Stimulated activated CD4-positive, alpha-beta T cell treated with anti-CD3 and anti-CD28 coated beads, TNF-alpha, amount 100 ng/mL, for 24 hours (primary cell): ENCODE data around the gene TXNL1.
"Not testable (repeated sequence)": the region's sequence is repeated elsewhere in the genome, so short reads cannot be mapped to it uniquely, and the experiment has no call there.

Experiments
- DNase-seq, 3 experiments: peaks; one replicate each; pipeline ENCODE4 v3.0.0-alpha.2; 2020; ENCODE audit warnings: low read depth in 3 of 3

The TXNL1 gene

DNA sequence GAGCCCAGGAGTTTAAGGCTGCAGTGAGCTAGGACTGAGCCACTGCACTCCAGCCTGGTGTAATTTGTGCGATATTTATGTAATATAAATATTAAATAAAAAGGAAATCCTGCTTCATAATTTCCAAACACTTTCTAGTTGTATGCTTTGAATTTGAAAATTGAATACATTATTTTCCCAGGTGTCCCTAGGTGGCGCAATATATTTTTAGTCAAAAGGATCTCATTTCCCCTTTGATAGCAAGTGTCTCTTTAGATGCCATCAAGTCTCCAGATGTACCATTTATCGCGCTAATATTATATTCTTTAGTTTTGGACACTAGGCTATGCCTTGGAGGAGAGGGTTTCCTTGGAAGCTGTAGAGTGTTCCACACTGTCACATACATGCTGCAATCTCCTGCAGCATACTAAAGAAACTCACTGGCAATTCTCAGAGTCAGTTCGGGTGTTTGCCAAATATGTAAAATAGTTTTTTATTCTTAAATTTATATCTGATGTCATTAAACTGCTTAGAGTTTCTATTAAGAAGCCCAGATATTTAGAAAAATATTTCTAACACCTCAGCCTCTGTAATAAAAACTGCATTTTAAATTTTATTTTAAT is 7.1 kb upstream of the TXNL1 start:
- DNase-seq: no peak

DNA sequence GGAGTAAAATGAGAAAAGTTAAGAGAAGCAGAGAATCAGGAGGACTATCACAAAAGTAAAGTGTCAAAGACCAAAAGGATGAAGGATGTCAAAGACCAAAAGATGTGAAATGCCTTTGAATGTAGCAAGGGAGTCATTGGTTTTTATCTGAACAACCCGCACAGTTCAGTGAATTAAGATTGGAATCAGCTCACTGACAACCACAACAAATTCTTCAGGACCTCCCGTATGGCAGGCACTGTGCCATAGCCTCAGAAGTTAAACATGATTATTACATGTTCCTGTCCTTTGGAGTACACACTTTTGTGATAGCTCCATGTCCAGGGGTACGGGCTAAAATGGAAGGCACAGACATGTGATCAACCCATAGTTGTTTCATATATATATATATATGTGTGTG is 5.0 kb upstream of the TXNL1 start:
- DNase-seq: no peak

DNA sequence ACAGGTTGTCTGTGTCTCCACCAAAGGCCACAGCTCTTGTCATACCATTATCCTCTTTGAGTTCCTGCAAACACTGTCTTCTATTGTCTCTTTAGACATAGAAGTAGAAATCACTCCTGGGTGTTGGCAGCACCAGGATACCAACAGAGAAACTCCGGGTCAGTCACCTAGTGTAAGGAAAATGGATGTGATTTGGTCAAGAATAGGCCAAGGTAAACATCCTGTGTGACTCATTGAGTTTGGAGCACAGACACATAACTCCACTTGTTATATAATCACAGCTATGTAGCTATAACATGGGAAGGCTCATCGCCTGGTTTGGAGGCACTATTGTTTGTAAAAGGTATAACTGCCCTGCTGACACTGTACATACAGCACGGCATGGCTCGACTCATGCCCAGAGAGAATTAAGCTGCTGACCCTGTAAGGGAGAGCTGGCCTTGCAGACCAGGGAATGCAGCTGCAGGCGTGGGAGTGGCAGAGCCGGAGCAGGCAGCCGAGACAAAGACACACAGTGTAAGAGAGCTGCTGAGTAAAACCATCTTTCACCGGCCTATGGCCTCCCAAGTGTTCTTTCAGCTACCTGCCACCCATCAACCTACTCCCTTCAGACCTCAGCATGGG is 3.4 kb upstream of the TXNL1 start:
- DNase-seq: no peak

DNA sequence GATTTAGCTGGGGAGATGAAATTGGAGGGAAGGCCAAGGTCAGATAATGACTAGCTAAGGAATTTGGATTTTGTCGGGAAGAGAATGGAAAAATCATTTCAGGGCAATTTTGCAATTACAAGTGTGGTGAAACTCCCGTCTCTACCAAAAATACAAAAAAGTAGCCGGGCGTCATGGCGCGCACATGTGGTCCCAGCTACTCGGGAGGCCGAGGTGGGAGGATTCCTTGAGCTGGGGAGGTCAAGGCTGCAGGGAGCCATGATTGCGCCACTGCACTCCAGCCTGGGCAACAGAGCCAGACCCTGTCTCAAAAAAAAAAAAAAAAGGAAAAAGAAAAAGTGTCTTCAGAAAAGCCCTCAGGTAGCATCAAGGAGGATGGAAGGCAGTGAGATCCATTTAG is 1.2 kb upstream of the TXNL1 start:
- DNase-seq: no peak

DNA sequence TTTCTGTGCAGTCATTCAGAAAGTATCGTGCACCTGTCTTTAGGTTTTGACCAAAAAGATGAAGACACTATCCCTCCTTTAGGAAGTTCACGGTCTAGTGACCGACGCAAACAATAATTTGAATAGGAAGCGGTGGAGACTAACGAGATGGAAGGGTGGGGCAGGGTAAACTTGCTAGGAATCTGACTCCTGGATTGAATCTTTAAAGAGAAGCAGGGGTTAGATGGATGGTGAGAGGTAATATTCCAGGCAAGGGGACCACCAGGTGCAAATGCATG is 651 bp upstream of the TXNL1 start:
- DNase-seq: no peak

DNA sequence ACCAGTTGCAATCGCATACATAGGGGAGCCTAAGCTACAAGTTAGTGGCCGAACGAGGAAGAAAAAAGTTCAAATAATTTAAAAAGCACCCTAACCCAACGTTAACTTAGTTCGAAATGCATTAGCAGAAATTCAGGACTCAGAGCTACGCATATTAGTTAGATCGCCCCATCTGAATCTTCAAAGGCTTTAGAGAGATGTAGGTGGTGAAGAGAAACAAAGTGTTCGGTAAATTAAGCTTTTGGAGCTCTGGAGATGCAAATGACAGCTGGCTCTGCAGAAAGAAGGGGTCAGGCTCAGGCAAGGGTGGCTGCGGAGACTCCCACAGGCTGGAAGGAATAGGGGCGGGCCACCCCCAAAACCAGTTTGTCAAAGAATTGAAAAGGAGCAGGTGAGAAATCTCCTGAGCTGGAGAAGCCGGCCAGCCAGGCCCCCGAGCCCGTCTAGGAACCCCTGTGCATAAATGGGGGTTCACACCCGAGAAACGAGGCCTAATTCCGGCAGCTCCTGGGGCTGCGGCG is 621 bp downstream of the TXNL1 start:
- no peak for DNase-seq

DNA sequence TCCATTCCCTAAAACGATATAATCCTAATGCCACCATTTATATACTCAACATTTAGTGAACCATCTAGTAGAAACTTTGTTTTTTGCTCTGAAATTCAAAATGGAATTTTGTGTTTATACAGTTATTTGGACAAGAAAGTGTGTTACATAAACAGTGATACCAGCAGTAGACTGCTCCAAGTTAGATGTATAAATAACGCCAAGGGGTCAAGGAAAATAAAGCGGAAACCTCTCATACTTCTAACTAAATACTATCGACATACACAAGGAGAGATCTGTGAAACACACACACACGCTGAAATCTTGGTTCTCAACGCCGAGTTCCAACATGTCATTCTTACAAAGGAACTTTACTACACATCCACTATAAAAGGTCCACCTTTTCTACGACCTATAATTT is 1.2 kb downstream of the TXNL1 start:
- DNase-seq: no peak

DNA sequence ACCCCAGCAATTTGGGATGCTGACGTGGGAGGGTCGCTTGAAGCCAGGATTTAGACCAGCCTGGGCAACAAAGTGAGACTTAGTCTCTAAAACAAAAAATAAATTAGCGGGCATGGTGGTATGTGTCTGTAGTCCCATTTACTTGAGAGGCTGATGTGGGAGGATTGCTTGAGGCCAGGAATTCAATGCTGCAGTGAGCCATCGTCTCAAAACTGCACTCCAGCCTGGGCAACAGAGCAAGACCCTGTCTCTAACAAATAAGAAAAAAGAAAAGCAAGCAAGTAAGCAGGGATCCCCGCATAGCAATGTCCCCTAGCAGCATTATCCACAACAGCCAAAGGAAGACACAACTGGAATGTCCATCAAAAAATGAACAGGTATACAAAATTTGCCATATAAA is 3.4 kb downstream of the TXNL1 start:
- DNase-seq: no peak

DNA sequence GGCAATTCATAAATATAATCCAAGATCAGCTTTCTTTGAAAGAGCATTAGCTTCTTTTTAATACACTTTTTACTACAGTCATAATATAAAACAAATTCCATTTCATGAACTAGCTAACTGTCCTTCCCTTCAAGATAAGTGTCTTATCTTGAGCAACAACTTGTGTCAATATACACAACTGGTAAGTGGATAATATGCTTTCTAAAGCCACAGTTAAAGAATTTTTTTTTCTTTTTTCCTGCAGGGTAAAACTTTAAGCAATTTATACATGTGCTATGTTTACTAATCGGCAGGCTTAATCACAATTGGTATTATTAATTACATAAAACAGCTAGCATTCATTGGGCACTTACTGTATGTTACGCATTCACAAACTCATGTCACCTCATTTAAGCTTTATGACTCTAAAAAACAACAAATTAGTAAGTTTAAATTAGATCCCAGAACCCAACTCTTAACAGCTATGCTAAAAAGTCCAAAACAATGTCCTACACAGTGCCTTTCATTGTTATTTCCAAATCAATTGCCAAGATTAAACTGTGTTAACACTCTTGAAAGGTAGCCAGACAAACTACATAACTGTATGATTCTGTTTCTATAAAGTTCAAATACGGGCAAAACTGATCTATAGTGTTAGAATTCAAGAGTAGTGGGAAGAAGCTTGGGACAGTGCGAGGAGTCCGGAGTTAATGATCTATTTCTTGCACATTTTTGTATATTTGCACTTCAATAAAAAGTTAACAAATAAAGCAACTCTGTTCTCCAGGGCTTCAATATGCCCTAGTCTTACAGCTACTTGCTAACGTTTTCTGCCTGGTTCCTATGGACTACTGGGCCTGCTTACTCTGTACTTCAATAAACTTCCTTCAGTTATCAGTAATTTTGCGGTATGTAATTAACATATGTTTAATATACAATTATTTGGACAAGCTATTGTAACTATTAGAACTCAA is 6.0 kb downstream of the TXNL1 start:
- DNase-seq: no peak

DNA sequence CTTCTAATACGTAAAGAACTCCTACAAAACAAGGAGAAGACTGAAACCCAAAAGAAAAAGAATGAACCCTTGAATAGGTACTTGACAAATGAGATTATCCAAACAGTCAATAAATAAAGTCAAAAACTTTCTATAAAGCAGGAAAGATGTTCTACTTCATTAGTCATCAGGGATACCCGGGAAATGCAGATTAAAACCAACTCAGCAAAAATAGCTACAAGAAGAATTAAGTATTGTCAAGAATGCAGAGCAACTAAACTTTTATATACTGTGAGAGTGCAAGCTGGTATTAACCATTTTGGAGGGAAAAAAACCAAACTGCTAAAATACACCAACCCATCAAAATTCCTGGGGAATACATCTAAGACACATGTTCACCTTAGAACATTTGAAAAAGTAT is 10.4 kb downstream of the TXNL1 start:
- no peak for DNase-seq

DNA sequence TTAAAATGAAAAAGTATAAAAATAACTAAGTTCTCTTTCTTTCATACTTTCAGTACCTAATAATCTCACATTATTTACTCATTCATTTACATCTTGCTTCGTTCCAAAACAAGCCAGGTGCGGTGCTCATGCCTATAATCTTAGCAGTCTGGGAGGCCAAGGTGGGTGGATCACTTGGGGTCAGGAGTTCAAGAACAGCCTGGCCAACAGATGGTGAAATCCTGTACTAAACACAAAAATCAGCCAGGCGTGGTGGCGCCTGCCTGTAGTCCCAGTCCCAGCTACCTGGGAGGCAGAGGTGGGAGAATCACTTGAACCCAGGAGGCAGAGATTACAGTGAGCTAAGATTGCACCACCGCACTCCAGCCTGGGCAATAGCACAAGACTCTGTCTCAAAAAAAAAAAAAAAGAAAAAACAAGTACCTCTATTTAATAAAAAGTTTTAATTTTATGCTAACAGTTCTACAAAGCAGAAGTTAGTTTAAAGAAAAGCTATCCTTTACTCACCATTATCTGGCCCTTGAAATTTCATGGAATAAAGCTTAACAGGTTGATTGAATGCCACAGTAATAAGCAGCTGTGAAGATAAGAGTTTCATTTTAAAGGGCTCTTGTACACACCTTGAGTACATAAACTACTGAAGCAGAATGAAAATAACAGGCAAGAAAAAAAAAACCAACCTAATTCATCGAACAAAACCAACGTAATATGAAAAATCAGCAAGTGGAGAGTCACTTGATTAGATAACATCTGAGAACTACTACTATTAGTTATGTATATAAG is 22.5 kb downstream of the TXNL1 start:
- DNase-seq: no peak

DNA sequence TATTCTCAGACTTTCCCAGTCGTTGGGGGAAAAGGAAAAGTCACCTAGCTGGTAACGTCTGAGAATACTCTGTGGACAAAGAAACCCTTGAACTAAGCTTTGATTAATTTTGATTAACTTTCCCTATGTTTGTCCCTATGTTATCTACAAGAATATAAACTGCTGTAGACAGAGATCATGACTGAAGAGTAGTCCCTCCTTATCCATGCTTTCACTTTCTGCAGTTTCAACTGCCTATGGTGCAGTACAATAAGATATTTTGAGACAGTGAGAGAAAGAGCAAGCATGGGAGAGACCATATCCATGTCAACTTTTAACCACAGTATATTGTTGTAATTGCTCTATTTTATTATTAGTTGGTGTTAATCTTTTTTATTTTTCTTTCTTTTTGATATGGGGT is 31.8 kb downstream of the TXNL1 start:
- DNase-seq: no peak

DNA sequence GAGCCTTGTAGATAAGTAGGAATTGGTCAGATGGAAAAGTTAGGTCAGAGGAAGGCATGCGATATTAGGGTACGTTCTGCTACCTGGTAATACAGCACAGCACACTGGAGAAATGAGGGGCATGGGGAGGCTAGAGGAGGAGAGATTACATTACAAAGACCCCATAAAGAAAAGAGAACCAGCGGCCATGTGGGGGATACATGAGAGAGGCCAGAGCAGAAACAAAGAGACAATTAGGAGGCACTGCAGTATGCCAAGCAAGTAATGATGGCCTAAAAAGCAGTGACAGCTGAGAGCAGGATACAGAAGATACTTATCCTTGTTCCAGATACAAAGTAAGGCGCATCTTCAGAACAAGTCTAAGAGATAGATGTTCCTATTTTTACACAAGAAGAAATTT is 40.0 kb downstream of the TXNL1 start:
- no peak for DNase-seq

DNA sequence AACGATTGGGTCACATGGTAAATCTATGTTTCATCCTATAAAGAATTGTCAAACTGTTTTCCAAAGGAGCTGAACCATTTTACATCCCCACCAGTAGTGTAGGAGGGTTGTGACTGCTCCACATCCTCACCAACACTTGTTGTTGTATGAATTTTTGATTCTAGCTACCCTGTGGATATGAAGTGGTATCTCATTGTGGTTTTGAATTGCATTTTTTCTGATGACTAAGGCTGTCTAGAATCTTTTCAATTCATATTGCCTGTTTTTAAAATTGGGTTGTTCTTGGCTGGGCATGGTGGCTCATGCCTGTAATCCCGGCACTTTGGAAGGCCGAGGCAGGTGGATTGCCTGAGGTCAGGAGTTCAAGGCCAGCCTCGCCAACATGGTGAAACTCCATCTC is 44.5 kb downstream of the TXNL1 start:
- DNase-seq: no peak

DNA sequence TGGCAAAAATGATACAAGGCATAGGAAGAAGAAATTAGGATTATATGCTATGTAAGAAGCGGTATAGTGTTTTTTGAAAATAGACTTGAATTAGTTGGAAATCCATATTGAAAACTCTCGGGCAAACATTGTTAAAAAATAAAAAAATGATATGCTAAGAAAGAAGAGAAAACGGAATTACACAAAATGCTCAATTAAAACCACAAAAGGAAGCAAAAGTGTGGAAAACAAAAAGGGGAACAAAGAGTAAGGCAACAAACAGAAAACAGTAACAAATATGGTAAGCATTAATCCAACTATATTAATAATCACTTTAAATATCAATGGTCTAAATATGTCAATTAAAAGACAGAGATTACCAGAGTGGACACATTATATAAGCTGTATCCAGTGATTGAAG is 58.4 kb downstream of the TXNL1 start:
- DNase-seq: no peak

DNA sequence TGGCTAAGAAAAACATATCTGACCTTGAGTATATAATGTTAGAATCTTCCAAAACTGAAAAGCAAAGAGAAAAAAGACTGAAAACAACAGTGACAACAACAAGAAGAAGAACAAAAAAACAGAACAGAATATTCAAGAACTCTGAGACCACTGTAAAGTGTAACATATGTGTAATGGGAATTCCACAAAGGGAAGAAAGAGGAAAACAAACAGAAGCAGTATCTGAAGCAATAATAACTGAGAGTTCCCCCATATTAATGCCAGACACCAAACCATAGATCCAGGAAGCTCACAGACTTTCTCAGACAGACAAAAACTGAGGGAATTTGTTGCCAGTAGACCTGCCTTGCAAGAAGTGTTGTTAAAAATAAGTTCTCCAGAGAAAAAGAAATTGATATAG is 58.9 kb downstream of the TXNL1 start:
- DNase-seq: no peak

DNA sequence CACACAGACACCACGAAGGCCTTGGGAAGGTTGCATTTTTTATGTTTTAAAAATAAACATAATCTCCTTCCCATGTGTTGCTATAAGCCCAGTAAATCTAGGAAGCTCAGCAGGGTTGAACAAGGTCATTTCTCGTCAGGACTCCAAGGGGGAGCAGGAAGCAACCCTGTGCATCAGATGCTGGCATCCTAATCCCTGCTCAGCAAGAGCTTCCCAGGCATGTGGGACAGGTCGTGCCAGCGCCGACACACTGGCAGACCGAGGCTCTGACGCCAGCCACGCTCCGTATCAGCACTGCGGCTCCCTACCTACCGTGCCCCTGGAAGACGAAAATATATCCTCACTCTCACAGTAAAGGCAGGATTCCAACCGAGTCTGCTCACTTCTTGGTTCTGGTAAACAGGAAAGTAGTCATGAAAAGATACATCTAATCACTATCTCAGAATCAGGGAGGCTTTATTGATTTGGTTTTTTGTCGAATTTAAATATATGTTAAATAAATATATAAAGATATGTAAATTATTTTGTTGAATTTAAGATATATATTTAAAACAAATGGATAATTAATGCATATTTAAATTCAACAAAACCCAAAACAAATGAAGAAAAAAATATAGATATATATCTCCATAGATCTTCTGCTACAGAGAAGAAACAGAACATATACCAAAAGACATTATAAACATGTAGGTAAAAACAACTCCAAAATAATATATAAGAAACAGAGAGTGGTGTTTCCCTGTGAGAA is 61.4 kb downstream of the TXNL1 start:
- DNase-seq: no peak

DNA sequence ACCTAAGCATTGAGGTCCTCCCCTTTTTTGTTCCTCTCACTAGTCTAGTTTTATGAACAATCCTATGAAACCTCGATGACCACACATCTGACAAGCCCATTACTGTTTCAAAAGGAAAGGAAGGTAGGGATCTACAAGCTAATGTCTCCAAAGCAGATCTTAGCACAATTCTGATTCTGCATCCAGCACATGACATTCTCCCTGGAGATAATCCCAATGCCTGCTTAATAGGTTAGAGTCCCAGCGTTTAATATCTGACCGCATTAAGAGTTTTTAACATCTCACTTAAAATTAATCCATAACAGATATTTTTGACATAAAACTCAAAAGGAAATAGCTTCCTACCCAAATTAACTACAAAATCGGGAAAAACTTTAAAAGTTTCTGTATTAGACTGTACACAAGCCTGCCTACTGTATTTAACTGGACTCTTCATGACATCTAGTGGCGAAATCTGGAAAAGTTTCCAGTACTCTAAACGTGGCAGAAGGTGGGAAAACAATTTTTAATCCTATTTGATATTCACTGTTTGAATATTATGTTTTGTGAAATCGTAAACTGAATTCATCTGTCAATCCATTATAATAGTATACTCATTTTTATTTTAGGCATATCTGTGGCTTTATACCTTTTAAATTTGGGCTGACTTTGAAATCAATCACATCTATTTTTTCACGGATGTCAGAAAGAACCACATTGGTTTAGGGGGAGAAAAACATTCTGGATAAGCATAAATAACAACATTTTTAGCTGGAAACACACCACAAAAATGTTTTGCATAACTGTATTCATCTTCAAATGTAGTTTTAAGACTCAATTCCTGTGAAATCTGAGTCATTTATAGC is 62.4 kb downstream of the TXNL1 start:
- DNase-seq: no peak

DNA sequence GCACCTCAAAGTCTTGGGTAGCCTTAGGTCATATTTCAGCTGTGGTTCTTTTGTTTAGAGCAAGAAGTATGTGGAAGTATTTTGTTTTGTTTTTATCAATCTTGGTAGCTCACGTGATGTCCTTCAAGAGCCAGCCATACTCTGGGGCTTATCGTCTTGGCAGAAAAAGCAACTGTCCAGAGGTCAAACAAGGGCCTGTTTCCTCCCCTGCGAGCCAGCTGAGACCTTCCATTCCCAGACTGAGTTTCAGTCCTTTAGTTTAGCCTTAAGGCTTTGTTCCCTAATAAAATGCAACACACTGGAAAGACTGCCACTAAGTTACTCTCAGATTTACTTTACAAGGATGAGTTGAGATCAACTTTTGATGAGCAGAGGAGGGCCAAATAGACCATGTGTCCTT is 63.5 kb downstream of the TXNL1 start:
- no peak for DNase-seq

DNA sequence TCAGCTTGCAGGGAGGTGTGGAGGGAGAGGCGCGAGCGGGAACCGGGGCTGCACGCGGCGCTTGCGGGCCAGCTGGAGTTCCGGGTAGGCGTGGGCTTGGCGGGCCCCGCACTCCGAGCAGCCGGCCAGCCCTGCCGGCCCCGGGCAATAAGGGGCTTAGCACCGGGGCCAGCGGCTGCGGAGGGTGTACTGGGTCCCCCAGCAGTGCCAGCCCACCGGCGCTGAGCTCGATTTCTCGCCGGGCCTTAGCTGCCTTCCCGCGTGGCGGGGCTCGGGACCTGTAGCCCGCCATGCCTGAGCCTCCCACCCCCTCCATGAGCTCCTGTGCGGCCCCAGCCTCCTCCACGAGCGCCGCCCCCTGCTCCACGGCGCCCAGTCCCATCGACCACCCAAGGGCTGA is 66.1 kb downstream of the TXNL1 start:
- not testable (repeated sequence) for DNase-seq

DNA sequence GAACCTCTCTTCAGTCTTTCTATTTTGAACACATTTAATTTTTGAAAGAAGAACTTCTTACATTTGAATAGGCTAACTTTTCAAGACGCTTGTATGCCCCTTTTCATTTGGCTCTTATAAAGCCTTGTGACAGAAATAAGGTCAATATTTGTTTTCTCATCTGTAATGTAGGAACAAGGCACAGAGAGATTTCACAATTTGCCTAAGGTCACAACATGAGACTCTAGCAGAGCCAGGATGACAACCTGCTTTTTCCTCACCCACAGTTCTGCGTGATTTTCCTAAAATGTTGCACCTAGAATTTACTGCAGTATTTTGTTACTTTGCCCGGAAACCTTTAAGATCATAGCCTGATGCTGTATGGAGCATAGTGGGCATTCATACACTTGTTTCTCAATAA is 67.4 kb downstream of the TXNL1 start:
- DNase-seq: no peak
